Measurements from ENCODE around the gene FXR2.

DNA sequence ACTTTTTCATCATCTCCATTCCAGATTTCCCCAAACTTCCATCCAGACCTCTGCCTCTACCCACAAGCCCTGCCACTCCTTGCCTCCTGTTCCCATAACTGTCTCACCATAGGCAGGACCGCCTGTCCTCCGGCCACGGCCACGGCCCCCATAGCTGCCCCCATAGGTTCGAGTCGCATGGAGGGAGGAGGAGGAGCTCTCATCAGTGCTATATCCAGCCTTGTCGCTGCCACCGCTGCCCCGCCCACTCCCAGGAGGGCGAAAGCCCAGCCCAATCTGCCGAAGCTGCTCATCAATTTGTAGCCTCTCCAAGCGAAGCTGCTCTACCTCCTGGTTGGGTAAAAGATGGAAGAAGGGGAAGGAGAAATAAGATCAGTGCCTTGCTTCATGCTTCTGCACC lies 21.4 kb downstream of the FXR2 start:
- TF ChIP-seq, protein P1, sequence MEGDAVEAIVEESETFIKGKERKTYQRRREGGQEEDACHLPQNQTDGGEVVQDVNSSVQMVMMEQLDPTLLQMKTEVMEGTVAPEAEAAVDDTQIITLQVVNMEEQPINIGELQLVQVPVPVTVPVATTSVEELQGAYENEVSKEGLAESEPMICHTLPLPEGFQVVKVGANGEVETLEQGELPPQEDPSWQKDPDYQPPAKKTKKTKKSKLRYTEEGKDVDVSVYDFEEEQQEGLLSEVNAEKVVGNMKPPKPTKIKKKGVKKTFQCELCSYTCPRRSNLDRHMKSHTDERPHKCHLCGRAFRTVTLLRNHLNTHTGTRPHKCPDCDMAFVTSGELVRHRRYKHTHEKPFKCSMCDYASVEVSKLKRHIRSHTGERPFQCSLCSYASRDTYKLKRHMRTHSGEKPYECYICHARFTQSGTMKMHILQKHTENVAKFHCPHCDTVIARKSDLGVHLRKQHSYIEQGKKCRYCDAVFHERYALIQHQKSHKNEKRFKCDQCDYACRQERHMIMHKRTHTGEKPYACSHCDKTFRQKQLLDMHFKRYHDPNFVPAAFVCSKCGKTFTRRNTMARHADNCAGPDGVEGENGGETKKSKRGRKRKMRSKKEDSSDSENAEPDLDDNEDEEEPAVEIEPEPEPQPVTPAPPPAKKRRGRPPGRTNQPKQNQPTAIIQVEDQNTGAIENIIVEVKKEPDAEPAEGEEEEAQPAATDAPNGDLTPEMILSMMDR (conservative IDR thresholded peaks at IDR 0.05): no peak
- TF ChIP-seq EZH2 (IDR thresholded peaks at IDR 0.05; ENCODE audit: low read depth): no peak

Measured in PC-9 (cell line).